ENCODE data around the gene LAGE3. TPM values are rescaled to one million over a fixed set of nuclear protein-coding genes. Genes with fewer than 3 reads are reported as not detected.
A peak's percentile ranks its signal among the peaks of the same experiment; 100 is the strongest.

The LAGE3 gene
- total and polyA plus RNA-seq, 10 of the 15 experiments (the other 5 are each of a cell fraction or from before 2014, with no cell fraction given), result 5.3 to 63.7 (median 19.7) TPM

GRCh38 chrX:154434394-154435168, 44.5 kb downstream of the LAGE3 start:
- no peak for TF ChIP-seq ZBTB40 (IDR thresholded peaks at IDR 0.05; ENCODE audit: borderline replicate concordance)
- 0 out of 2 replicates have a peak, but pooled peaks have one; percentile 34 for TF ChIP-seq POLR2A (IDR thresholded peaks at IDR 0.05; ENCODE audit: low read depth, low read length)
- no peak for TF ChIP-seq NFXL1 (IDR thresholded peaks at IDR 0.05; ENCODE audit: borderline replicate concordance)
- TF ChIP-seq NR2C2 (IDR thresholded peaks at IDR 0.05; ENCODE audit: borderline replicate concordance, control insufficient read depth, insufficient read length, low read depth), result no peak
- in situ Hi-C loops (cut with MboI) (no loop called here), intact Hi-C loops (cut with micrococcal nuclease; ENCODE audit: unreplicated experiment) (loop anchor here (5.0 kb wide), 2 partner anchors 37 to 43 kb away; partner anchors contain the start of genes LAGE3 and RPL10)
- ATAC-seq (no peak), FAIRE-seq (no peak), DNase-seq (ENCODE audit: low read depth, low spot score) (no peak)
- BruUV-seq (replicated peaks), result no TSS peak
- WGBS (ENCODE audit: insufficient coverage, insufficient replicate concordance, low lambda C conversion rate, missing lambda C conversion rate), result 54% methylated on average over 7 of the region's 7 CpGs
- H3K79me2 ChIP-seq (ENCODE audit: control insufficient read depth, insufficient read depth, low read length), result peaks cover 25% of the 10 kb centered on the region
- no peaks in the 10 kb centered on the region for H3K4me1 ChIP-seq (ENCODE audit: control insufficient read depth, insufficient read depth, low read length)
- H4K20me1 ChIP-seq (ENCODE audit: control insufficient read depth, insufficient read depth), result no peaks in the 10 kb centered on the region
- H2AFZ ChIP-seq (ENCODE audit: control insufficient read depth, low read depth, low read length), result no peak overlapping the region
- CTCF ChIA-PET, result no interaction called here
- SMC1A ChIA-PET (ENCODE audit: uncharacterized antibody, unreplicated experiment), result no interaction called here
- H3K4me2 ChIP-seq (ENCODE audit: control insufficient read depth, insufficient read depth), result no peak overlapping the region
- POLR2A ChIA-PET, result no interaction called here
- H3K27ac ChIP-seq (ENCODE audit: control insufficient read depth, insufficient read depth), result no peak overlapping the region
- no peak overlapping the region for H3K4me3 ChIP-seq
- H3K9ac ChIP-seq (ENCODE audit: control insufficient read depth, insufficient read depth, low read length), result no peak overlapping the region
- no peaks in the 10 kb centered on the region; the same call in 2 of the 3 replicates for H3K9me3 ChIP-seq (replicated peaks; ENCODE audit: control insufficient read depth, insufficient read depth, low read length)
- no peaks in the 10 kb centered on the region for H3K27me3 ChIP-seq (replicated peaks in 1 of 2; ENCODE audit: control insufficient read depth in 2 of 2, insufficient read depth in 2 of 2, low read length in 1 of 2)
- RAD21 ChIA-PET (ENCODE audit: unreplicated experiment), result no interaction called here
- peaks cover 0 to 2% of the 10 kb centered on the region in 2 experiments; a peak in 1 of 4 replicates for H3K36me3 ChIP-seq (ENCODE audit: control insufficient read depth in 2 of 2, insufficient read depth in 2 of 2, low read length in 1 of 2)

Measured in GM12878 (cell line).